Stimulated activated CD8-positive, alpha-beta memory T cell treated with anti-CD3 and anti-CD28 coated beads, Interleukin-4, amount 100 ng/mL, for 1 hour (primary cell): ENCODE measurements around the gene HOXA3.

Experiments
- DNase-seq, 2 donors: peaks; one replicate each; pipeline ENCODE4 v3.0.0-alpha.2; 2020; ENCODE audit warnings: low read depth in 2 of 2, low spot score in 1 of 2

Gene HOXA3

DNA sequence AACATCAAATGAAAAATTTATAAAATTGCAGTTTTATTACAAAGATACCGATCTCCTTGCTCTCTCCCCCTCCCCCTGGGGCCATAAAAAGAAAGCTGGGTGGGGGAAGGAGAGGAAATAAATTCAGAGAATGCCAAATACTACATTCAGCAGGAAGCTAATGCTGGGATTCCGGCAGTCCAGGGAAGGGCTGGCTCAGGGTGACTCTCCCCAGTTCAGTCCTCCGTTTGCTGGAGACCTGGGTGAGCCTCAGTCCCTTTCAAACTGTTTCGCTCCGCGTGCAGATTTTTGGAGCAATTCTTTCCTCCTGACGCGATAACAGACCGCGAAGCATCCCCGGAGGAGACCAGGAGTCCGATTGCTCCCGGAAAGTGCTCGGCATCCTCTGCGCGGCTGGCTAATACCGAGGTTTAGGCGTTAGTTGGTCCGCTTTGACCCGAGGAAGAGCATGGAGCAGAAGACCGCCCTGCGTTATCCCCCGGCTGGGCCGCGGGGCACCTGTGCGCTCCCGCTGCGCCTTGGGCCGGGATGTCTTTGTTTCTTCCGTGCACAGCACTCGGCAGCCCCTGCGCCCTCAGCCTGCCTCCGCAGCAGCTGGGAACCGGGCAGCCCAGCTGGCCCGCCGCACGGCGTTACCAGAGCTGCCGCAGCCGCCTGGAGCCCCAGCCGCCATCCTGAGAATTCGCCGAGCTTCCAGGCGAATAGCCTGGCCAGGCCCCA lies 46.0 kb downstream of the HOXA3 start:
- no peak for DNase-seq

DNA sequence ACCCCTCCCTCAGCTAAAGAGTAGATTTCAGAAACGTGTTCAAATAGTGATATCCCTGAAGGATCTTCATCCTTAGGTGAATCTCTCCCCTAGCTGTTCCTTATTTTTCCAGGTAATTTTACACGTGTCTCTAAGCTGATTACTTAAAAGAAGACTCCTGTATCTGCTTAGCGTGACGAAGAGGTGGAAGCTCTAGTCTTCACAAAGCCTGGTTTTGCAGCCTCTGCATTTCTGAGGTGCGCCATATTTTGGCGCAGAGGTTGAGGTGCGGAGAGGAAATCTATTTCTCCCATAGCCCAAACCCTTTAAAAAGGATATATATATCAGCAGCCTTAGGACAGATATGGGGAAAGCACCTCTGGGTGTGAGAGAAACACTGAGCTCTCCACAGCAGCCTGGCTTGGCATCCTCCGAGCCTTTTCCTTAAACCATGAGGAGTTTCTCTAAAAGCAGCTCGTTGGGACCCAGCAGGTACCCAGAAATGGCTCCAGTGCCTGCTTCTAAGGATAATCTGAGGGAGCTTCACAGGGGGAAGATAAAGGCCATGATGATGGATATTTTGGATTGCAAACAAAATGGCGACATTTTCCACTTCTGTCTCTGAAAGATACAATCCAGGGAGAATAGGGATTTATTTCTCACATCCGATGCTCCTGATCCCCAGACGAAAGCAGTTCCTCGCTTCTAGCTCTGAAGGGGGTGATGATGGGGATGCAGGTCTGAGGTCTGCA lies 46.9 kb downstream of the HOXA3 start:
- no peak for DNase-seq

DNA sequence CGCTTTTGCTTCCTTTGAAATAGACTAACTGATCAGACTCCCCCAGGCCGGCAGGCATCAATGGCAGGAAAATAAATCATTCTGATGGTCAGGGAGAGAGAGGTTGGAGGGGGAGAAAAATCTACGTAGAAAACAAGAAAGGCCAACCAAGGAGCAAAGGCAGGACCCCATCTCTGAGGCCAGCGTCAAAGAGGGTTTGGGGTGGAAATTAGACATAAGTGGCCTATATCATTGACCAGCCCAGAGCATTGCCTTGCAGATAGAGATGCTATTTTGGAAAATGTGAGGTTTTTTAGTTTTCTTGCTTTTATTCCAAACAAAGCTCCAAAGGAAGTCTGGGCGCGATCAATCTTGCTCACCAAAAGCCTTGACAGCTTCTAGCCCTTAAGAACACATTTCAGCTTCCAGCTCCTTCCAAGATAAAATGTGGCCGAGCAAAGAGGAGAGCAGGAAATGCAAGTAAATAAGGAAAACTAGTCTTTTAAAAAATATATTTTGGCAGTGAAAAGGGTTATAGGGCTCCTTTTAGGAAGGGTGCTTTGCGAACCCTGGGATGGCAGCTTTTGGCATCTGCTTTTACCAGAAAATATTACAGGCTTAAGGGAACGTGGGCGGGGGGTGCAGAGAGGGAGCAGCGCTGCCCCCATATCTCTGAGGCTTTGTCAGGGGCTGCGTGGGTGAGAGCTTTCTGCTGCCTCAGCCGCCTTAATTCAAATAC lies 47.9 kb downstream of the HOXA3 start:
- no peak for DNase-seq

DNA sequence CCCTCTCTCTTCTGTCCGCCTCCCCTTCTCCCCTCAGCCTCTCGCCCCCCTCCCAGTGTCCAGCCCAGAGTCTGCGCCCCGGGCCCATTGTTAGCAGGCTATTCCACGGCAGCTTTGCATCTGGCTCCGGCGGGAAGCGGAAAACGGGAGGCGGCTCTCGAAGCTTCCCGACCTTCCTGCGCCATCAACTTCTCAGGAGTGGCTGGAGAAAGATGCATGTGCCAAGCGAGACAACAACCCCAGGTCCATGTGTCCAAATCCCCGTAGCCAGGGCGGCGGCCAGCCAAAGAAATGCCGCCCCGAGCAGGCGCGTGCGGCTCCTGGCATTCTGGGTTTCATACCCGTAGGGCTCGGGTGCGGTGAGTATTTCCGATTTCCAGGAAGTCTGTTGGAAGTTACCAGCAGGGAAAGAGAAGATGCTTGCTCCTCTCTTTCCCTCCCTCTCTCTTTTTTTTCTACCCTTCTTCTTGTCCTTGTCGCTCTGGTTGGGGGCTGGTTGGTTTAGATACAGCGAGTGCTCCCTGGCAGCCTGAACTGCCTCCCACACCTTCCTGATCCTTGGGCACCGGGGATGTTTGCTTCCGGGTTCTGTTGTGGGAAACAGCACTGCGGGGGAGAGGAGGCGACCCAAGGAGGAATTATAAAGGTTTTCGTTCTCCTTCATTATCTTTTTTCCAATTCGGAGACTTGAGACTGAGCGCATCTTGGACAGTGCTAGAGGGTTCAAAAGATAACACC lies 48.7 kb downstream of the HOXA3 start:
- DNase-seq, result no peak

DNA sequence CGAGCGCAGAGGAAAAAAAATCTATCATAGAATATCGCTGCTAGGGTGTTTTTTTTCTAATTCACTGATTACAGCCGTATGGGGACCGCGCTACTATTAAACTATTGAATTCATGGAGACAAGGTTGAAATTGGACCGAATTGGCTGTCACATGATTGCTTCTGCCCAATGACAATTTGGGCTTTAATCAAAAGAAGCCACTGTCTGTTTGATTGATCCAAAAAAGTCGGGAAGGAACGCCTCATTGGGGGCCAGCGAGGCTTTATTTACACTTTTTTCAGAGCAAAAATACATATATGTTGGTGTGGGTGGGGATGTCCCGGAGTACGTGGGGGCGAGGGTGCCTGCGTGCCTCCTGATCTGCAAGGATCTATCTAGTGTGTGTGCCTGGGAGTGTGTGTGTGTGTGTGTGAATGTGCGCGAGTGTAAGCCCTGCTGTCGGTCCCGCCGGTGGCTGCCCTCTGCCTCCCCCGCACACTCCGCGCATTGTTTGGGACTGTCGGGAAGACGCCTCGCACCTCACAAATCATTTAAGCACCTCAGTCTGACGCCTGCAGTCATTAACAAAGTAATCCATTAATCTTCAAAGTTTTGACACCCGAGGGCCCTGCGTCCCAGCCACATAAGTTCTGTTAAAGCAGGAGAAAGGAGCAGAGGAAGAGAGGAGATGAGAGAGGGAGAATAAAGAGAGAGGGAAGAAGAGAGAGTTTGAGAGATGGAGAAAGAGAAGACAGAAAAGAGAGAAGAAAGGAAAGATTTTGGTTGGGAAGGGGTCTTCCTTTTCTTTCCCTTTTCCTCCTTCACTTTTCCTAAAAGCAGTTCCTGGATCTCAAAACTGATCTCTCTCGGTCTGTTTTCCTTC lies 49.6 kb downstream of the HOXA3 start, which contains the start of gene HOXA2:
TSS of gene HOXA2 (minus strand) at position 103 of the 862 bp plus-strand sequence. CDS start 183 bp downstream, outside the sequence.
- no peak for DNase-seq

DNA sequence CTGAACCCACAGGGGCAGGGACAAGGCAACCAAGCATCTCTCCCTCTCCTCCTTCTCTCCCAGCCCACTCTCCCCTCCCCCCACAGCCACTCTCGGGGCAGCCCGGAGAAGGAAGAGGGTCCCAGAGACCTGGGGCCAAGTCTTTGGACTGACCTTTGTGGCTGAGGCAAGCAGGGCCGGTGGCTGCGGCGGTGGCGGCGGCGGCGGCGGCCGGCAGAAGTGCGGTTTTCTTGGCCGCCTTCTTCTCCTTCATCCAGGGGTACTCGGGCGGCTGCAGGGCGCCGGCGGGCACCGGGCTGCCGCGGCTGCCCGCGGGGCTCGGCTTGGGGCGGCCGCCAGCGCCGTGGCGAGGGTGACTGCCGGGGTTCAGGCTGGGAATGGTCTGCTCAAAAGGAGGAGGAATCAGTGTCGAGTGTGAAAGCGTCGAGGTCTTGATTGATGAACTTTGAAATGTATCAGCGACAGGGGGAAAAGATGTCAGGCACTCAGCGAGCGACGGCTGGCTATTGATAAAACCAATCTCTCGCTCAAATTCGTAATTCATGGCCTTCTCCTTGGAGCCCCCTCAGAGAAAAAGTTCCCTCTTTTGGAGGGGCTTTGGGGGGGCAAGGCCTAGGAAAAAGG lies 50.3 kb downstream of the HOXA3 start:
- no peak for DNase-seq

DNA sequence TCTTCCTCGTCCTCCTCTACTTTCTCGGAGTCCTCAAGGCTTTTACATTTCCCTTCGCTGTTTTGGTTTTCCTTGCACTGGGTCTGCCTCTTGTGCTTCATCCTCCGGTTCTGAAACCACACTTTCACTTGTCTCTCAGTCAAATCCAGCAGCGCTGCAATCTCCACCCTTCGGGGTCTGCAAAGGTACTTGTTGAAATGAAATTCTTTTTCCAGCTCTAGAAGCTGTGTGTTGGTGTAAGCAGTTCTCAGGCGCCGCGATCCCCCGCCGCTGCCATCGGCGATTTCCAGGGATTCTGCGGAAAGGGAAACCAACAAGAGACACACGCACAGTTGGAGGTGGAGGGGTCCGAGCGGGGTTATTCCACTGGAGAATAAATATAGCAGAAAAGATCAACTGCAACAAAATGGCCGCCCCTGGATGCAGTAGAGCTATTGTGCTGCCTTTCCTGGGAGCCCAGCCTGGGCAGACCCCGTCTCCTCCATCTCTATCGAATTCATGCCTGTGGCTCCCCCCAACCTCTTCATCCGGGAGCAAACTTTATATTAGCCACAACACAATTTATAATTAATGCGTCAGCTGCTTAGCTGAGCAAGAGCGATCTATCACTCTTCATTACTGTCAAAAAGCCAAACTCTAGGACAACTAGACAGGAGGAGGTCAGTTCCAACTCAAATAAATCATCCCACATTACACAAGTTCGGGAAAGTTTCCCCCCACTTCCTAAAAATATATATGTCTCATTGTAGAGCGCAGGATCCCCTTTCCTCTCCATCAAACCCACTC lies 51.0 kb downstream of the HOXA3 start:
- no peak for DNase-seq

DNA sequence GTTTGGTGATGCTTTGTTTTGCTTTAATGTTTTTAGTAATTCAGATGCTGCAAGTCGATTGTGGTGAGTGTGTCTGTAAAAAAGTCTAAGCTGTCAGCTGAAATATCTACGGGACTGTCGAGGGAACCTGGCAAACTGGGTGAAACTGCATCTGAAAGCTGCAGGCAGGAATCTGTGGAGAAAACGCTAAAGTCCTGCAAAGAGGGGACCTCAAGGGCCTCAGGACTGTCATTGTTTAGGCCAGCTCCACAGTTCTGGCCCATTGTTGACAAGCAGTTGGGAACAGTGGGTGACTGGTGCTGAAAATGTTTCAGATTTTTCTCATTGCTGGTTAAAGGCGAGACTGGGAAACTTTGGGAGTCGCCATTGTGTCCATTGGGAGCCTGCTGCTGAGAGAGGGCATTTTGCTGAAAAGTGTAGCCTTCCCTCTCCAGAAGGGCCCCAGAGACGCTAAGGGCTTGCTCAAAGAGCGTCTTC lies 51.7 kb downstream of the HOXA3 start:
- DNase-seq, result no peak

DNA sequence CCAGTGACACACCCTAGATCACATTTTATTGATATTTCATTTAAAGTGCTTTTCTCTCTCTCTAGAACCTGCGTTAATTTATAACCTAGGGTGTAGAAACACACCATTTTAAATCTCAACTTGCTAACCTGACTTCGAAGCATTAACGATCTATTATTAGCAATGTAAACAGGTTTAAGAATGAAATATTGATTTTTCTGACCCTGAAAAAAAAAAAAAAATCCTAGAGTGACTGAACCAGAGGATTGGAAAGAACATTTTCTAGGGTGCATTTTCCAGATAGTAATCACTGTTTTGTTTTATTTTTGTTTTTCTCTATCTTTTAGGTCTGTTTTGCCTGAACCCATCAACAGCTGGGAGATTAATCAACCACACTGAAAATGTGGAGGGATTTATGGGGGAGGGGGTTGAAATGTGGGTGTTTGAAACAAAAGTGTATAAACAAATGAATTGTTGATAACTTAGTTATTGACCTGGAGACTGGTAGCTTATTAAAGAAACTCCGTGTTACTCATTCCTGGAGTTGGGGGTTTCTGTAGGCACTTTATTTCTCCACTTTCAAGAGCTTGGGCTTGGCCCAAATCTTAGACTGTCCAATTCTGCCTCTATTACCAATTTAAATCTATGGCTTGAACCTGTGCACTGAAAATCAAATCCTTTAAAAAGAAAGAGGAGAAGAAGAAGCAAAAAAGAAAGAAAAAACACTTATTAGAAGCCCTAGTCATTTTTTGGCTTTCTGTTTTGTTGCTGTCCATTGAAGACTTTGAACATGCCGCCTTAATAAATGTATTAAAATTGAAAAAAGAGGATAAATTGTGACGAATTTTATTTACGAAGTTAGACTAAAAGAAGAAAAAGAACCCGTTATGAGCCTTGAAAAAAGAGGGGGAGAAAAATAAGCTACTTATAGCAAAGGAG lies 52.7 kb downstream of the HOXA3 start:
- DNase-seq, result no peak

DNA sequence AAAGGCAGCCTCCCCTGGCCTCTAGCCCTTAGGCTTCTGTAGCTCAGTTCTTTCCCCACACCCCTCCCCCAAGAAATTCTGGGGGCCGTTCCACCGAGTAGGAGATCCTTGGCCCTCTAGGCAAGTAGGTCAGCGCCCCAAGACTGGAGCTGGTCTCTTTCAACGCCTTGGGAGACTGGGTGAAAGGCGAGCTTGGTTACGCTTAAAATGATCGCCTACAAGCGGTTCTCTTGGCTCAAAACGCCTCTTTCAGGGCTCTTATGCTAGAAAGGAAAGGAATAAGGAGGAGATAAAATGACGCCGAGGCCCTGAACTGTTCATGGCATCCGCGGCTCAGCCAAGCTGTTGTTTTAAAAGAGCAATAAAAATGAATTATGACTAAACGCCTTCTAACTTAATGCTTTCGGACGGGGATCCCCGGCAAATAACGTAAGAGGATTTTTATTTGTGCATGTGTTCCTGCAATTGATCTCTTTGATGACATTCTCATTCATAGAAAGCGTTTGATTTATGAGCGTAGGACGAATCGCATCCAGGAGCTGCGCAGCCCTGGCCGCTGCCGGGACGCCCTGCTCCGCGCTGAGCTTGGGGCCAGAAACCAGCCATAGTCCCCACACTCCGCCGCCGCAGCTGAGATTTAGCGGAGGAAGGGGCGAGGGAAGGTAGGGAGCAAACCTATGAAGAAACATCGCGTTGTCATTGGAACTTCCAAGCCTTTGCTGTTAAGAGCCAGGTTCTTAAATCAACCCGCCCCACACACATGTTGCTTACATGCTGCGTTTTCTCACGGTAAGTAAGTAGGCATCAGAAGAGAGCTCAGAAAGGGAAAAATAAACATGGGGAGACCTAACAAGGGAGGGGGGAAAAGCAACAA lies 53.6 kb downstream of the HOXA3 start:
- DNase-seq, result no peak

DNA sequence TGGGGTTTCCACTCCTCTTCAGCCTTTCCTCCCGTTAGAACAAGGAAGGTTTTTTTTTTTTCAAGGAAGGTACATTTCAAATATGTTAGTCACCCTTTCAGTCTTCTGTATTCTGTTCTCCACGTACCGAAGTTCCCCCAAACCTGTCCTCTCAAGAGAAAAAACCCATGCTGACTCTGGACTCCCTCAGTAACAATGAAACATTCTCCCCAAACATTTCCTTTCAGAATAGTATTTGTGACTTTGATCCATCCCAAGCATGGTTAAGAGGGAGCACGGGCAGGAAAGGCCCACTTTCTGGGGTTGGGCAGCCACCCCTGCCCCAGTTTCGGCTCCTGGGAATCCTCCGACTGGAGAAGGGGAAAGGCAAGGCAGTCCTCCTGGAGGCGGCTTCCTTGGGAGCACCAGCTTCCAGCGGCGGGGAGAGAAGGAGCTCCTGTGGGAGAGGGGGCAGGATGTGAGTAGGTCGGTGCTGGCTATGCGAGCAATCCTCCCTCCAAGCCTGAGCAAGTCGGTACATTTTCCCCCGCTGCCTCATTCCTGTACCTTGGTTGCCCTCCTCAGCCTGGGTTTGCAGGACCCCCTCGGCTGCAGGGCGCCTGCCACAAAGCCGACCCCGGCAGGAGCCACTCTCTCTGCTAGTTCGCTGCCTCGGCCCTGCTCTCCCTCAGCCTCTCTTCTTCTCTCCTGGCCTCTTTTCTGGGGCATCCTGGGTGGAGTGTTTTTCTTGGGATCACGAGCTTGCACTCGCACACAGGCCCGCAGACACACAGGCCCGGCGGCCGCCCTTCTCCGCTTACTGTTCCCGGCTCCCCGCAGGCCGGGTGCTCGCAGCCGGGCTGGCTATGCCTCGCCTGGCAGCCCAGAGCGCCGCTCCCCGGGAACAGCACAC lies 54.5 kb downstream of the HOXA3 start:
- no peak for DNase-seq

DNA sequence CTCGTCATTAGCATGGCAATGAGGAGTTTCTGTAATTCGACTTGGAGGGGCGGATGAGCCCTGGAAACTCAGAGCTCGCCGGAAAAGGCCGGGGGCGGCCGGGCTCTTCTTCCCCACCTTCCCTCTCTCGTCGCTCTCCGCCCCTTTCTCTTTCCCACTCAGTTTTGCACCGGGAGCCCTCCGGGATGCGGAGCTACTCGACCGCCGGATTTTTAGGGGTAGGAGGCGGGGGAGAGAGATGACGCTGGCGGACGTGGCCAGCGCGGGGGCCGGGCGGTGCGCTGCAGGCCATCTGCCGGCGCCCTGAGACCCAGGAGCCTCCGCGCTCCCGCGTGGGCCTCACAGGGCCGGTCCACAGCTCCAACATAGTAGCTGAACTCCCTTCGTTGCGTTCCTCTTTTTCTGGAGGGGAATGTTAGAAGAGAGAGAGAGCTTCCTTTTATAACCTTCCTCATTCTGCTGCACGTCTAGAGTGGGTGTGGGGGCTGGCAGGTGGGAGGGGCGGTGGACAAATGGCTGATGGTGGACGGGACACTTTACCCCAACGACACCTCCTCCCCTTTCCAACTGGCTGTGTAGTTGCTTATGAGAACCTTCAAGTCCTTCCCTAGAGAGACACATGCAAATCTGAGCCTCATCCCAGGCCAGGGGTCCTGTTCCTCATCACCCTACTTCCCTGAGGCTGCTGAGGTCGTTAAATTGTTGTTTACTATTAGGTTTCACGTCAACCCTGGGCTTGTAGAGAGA lies 55.4 kb downstream of the HOXA3 start:
- no peak for DNase-seq

DNA sequence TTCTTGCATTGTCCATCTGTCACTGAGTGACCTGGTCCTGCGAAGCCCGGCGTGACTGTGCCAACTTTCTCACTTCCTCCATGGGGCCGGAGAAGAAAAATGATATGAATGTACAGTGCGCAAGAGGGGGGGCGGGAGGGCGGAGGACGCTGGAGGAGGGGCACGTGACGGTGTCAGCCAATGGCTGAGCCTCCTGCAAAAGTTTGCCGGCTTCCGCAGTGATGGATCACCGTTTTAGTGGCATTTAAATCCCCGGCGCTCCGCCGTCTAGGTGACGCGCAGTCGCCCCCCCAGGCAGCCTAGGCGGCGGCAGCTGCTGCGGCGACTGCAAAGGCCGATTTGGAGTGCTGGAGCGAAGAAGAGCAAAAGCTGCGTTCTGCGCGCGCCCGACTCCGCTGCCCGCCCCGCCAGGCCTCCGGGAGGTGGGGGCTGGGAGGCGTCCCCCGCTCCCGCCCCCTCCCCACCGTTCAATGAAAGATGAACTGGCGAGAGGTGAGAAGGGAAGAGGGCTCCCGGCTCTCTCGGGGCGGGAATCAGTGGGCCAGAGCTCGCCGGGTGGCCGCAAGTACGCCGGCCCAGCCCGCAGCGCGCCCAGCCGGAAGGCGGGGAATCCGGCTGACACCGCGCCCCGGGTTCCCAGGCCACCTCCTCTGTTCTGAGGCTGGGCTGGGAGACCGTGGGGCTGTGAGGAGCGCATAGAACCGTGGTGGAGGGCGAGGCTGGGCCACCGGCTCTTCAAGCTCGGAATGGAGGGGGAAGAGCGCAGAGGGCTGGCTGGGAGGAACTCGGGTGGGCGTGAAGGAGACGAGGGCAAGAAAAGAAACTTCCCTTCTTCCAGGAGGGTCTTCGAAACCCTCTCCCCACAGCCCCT lies 56.3 kb downstream of the HOXA3 start, which contains the start of gene HOXA1:
TSS of gene HOXA1 (minus strand) at position 104 of the 871 bp plus-strand sequence. CDS start at position 16, 88 bp downstream.
- peak; percentile 25 to 57 for DNase-seq
